GM18951 (cell line): ENCODE data around the gene DRC3.

Experiments used
- POLR2A ChIP-seq: IDR thresholded peaks from 4 replicates; pipeline ENCODE4 v1.6.1; 2011; ENCODE audit warnings: mild to moderate bottlenecking; ENCODE audit not compliant: insufficient read length, insufficient read depth; ENCODE audit errors: extremely low read depth
- in situ Hi-C: fragments of 300-500 bp; cut with MboI; formaldehyde crosslinking; loops from one replicate; pipeline ENCODE4 v1.12.0; 2022; ENCODE audit warnings: low sequenced_read_pairs, mixed read lengths, inconsistent platforms; ENCODE audit not compliant: unreplicated experiment

The DRC3 gene, protein sequence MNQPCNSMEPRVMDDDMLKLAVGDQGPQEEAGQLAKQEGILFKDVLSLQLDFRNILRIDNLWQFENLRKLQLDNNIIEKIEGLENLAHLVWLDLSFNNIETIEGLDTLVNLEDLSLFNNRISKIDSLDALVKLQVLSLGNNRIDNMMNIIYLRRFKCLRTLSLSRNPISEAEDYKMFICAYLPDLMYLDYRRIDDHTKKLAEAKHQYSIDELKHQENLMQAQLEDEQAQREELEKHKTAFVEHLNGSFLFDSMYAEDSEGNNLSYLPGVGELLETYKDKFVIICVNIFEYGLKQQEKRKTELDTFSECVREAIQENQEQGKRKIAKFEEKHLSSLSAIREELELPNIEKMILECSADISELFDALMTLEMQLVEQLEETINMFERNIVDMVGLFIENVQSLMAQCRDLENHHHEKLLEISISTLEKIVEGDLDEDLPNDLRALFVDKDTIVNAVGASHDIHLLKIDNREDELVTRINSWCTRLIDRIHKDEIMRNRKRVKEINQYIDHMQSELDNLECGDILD

GRCh38 chr17:17972126-17972951 lies at the start of gene DRC3, which contains the start of gene TOM1L2:
TSS of gene DRC3 (plus strand) at chr17:17972862. CDS start at chr17:17977599, 4,737 bp downstream.
TSS of gene TOM1L2 (minus strand) at chr17:17972400. CDS start at chr17:17972313, 87 bp downstream.
- in situ Hi-C loops: no loop called here
- peak; percentile 68 for TF ChIP-seq POLR2A

- TF ChIP-seq POLR2A: no peak
- in situ Hi-C loops: no loop called here
These were observed 48.4 kb upstream of the DRC3 start for GRCh38 chr17:17924131-17924856.

DNA sequence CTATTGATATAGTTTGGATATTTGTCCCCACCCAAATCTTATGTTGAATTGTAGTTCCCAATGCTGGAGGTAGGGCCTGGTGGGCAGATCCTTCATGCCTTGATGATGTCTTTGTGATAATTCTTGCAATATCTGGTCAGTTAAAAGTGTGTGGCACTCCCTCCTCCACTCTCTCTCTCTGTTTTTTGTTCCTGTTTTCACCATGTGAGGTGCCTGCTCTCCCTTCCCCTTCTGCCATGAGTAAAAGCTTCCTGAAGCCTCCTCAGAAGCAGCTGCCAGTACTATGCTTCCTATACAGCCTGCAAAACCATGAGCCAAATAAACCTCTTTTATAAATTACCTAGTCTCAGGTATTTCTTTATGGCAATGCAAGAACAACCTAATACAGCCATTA lies 47.8 kb upstream of the DRC3 start:
- in situ Hi-C loops: no loop called here
- TF ChIP-seq POLR2A: no peak

- in situ Hi-C loops: no loop called here
- no peak for TF ChIP-seq POLR2A
These were observed 46.6 kb upstream of the DRC3 start for GRCh38 chr17:17926036-17926435.

DNA sequence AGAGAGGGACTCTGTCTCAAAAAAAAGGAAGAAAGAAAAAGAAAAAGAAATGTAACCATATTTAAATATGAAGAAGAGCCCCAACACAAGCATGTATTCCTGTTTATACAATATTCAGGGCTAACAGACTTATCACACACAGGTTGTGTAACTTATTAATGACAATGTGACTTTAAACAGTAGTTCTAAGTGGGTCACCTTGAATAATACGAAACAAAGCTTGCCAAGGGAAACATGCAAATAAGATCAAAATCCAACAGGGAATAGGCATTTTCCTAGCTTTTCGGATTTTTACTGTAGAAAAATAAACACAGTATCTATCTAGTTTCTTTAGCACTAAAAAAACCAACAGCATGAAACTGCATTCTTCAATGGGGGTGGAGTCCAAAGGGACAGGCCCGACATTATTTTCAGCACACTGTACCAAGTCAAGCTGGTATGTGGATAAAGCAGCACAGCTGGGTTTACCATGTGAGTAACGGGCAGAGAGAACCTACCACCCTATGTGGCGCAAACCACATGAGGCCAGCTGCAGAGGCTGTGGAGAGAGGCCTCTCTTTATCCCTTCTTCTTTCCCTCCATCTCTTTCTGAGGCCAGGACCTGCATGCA lies 45.7 kb upstream of the DRC3 start:
- TF ChIP-seq POLR2A: no peak
- in situ Hi-C loops: no loop called here

- TF ChIP-seq POLR2A: no peak
- in situ Hi-C loops: no loop called here
These were observed 44.0 kb upstream of the DRC3 start for GRCh38 chr17:17928398-17929287.

- TF ChIP-seq POLR2A: no peak
- in situ Hi-C loops: no loop called here
These were observed 42.8 kb upstream of the DRC3 start for GRCh38 chr17:17929655-17930380.

DNA sequence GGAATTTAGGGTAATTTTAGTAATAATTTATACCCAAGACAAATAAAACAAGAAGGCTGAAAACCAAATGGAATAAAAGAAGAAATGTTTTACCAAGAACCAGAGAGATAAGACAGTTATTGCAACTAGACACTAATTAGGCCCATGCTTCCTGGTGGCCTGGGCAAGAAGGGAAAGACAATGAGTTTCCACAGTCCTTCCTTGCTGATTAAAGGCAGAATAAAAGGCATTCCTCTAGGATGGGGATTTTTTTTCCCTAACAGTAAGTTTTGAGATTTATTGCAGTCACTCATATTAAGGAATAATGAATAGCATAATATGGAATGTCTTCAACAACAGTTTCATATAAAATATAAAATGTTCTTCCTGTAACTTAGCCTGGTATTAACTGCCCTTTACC lies 42.0 kb upstream of the DRC3 start:
- in situ Hi-C loops: no loop called here
- TF ChIP-seq POLR2A: no peak

GRCh38 chr17:17931159-17931558 lies 41.5 kb upstream of the DRC3 start:
- in situ Hi-C loops: no loop called here
- no peak for TF ChIP-seq POLR2A

- TF ChIP-seq POLR2A: no peak
- in situ Hi-C loops: no loop called here
These were observed 38.9 kb upstream of the DRC3 start for GRCh38 chr17:17933775-17934174.

GRCh38 chr17:17934214-17934613 lies 38.4 kb upstream of the DRC3 start:
- TF ChIP-seq POLR2A: no peak
- in situ Hi-C loops: no loop called here
